ENCODE data around the gene ZNF598.

Gene ZNF598

GRCh38 chr16:2009791-2010510, at the start of gene ZNF598 (continued):
- TF ChIP-seq ZNF580 (tag by site-specific recombination; IDR thresholded peaks at IDR 0.05): peak; percentile 76; the same call in 1 of the 2 replicates
- TF ChIP-seq ZNF692 (tag by site-specific recombination; IDR thresholded peaks at IDR 0.05): peak; percentile 78
- peak; percentile 86 for TF ChIP-seq ZNF324 (tag by site-specific recombination; IDR thresholded peaks at IDR 0.05)
- peak; percentile 84 for TF ChIP-seq ZNF629 (tag by site-specific recombination; IDR thresholded peaks at IDR 0.05)
- TF ChIP-seq, protein P1, sequence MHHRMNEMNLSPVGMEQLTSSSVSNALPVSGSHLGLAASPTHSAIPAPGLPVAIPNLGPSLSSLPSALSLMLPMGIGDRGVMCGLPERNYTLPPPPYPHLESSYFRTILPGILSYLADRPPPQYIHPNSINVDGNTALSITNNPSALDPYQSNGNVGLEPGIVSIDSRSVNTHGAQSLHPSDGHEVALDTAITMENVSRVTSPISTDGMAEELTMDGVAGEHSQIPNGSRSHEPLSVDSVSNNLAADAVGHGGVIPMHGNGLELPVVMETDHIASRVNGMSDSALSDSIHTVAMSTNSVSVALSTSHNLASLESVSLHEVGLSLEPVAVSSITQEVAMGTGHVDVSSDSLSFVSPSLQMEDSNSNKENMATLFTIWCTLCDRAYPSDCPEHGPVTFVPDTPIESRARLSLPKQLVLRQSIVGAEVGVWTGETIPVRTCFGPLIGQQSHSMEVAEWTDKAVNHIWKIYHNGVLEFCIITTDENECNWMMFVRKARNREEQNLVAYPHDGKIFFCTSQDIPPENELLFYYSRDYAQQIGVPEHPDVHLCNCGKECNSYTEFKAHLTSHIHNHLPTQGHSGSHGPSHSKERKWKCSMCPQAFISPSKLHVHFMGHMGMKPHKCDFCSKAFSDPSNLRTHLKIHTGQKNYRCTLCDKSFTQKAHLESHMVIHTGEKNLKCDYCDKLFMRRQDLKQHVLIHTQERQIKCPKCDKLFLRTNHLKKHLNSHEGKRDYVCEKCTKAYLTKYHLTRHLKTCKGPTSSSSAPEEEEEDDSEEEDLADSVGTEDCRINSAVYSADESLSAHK (tag by site-specific recombination; IDR thresholded peaks at IDR 0.05): no peak
- peak; percentile 77 for TF ChIP-seq ZNF843 (tag by site-specific recombination; IDR thresholded peaks at IDR 0.05)
- peak; percentile 56; the same call in 1 of the 2 replicates for TF ChIP-seq ZNF610 (tag by site-specific recombination; IDR thresholded peaks at IDR 0.05; ENCODE audit: borderline replicate concordance)
- TF ChIP-seq ZNF24 (tag by site-specific recombination; IDR thresholded peaks at IDR 0.05): peak; percentile 74; the same call in 1 of the 2 replicates
- peak; percentile 65; the same call in 1 of the 2 replicates for TF ChIP-seq ZNF639 (tag by site-specific recombination; IDR thresholded peaks at IDR 0.05)
- TF ChIP-seq ZNF2 (tag by site-specific recombination; IDR thresholded peaks at IDR 0.05): peak; percentile 72
- no peak for TF ChIP-seq MYNN (tag by site-specific recombination; IDR thresholded peaks at IDR 0.05; ENCODE audit: borderline replicate concordance)
- TF ChIP-seq OVOL3 (tag by site-specific recombination; IDR thresholded peaks at IDR 0.05): peak; percentile 62; the same call in 1 of the 2 replicates
- TF ChIP-seq PRDM10 (tag by site-specific recombination; IDR thresholded peaks at IDR 0.05): peak; percentile 30
- 0 out of 2 replicates have a peak, but pooled peaks have one; percentile 5 for TF ChIP-seq ZFHX2 (tag by site-specific recombination; conservative IDR thresholded peaks at IDR 0.05)
- TF ChIP-seq, protein P2, sequence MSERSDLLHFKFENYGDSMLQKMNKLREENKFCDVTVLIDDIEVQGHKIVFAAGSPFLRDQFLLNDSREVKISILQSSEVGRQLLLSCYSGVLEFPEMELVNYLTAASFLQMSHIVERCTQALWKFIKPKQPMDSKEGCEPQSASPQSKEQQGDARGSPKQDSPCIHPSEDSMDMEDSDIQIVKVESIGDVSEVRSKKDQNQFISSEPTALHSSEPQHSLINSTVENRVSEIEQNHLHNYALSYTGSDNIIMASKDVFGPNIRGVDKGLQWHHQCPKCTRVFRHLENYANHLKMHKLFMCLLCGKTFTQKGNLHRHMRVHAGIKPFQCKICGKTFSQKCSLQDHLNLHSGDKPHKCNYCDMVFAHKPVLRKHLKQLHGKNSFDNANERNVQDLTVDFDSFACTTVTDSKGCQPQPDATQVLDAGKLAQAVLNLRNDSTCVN (tag by site-specific recombination; optimal IDR thresholded peaks at IDR 0.05): peak; percentile 85
- TF ChIP-seq MZF1 (tag by site-specific recombination; IDR thresholded peaks at IDR 0.05; ENCODE audit: borderline replicate concordance): peak; percentile 14; the same call in 1 of the 2 replicates
- peak; percentile 66 for TF ChIP-seq ZNF660 (tag by site-specific recombination; IDR thresholded peaks at IDR 0.05)
- TF ChIP-seq SALL2 (tag by site-specific recombination; IDR thresholded peaks at IDR 0.05; ENCODE audit: borderline replicate concordance): no peak
- peak; percentile 46; the same call in 1 of the 2 replicates for TF ChIP-seq ZNF449 (tag by site-specific recombination; IDR thresholded peaks at IDR 0.05)
- TF ChIP-seq BCL11B (tag by site-specific recombination; IDR thresholded peaks at IDR 0.05; ENCODE audit: low read depth): 0 out of 2 replicates have a peak, but pooled peaks have one; percentile 12
- no peak for TF ChIP-seq ZNF274 (IDR thresholded peaks at IDR 0.05; ENCODE audit: low read length)
- no peak for TF ChIP-seq ZNF274 (tag by site-specific recombination; IDR thresholded peaks at IDR 0.05; ENCODE audit: borderline replicate concordance)
- TF ChIP-seq ZNF138 (tag by site-specific recombination; IDR thresholded peaks at IDR 0.05; ENCODE audit: borderline replicate concordance): no peak
- no peak for TF ChIP-seq ZNF530 (tag by site-specific recombination; IDR thresholded peaks at IDR 0.05; ENCODE audit: low read depth)
- TF ChIP-seq ZBTB17 (tag by site-specific recombination; IDR thresholded peaks at IDR 0.05): peak; percentile 67
- TF ChIP-seq ZNF596 (tag by site-specific recombination; IDR thresholded peaks at IDR 0.05): no peak
